BJ (cell line): Measurements from ENCODE around the gene COA5. TPM values are rescaled to one million over a fixed set of nuclear protein-coding genes. Genes with fewer than 3 reads are reported as not detected.

Experiments
- CTCF ChIA-PET: fragments of 350-600 bp; formaldehyde crosslinking; extraction: SDS; loops from one replicate; lab custom pipeline; 2021; ENCODE audit warnings: antibody characterized with exemption, inconsistent platforms; lab: Yijun Ruan, JAX
- POLR2A ChIA-PET: fragments of 300-600 bp; sonication (Branson Sonifier 250); formaldehyde crosslinking; extraction: SDS; loops from one replicate; lab custom pipeline; 2021; ENCODE audit warnings: antibody characterized with exemption; lab: Charles Lee
- DNase-seq: peaks from one replicate; pipeline ENCODE4 v3.0.0-alpha.2; 2011; ENCODE audit warnings: low read depth
- H3K27me3 ChIP-seq: 2 replicates; pipeline ENCODE4 v1.6.0; 2011; ENCODE audit warnings: low read length; ENCODE audit not compliant: control insufficient read depth, insufficient read depth
- H3K36me3 ChIP-seq: 2 replicates; pipeline ENCODE4 v1.5.1; 2011; ENCODE audit warnings: low read length; ENCODE audit not compliant: control insufficient read depth, insufficient read depth
- H3K4me3 ChIP-seq: 2 replicates; pipeline ENCODE4 v1.5.1; 2011; ENCODE audit warnings: low read depth, mild to moderate bottlenecking, control low read depth, low read length
- polyA plus RNA-seq: library from polyadenylated mRNA; depleted of rRNA; stranded (reverse); fragments of >200 nt; gene quantifications from 2 replicates; pipeline ENCODE4 v1.2.3, GENCODE V29; 2011; rRNA removed
- TF ChIP-seq, protein P1 (sequence below): IDR thresholded peaks from 2 replicates; pipeline ENCODE4 v1.5.1; 2011; ENCODE audit warnings: low read depth, mild to moderate bottlenecking, control low read depth, inconsistent platforms, low read length, moderate library complexity; ENCODE audit not compliant: insufficient read depth

COA5 gene
- polyA plus RNA-seq, 1 experiment: 23.0 TPM

DNA sequence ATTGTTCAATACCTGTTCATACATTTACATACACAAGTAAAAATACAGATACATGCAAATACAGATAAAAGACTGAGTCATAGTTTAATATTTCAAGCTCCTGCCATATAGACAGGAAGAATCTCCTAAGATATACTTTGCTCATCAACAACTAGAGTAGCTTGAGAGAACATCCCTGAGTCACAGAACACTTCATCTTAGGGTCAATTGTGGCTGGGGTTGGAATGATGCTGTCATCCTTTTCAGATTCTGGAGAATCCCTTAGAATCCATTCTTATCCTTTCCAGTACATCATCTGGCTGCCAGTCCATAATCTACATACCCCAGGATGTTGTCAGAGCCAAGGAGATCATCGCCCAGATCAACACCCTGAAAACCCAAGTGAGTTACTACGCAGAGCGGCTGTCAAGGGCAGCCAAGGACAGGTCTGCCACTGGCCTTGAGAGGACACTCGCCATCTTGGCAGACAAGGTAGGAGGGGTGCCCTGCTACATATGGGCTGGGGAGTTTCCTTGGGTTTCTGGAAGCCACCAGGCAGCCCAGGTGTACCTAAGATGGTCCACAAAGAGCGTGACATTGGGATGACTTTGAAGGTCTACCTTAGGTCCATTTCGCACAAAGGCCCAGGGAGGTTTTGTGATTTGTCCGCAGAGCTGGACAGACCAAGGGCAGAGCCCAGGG lies 55.7 kb downstream of the COA5 start:
- POLR2A ChIA-PET: no interaction called here
- DNase-seq: no peak
- CTCF ChIA-PET: no interaction called here
- TF ChIP-seq, protein P1, sequence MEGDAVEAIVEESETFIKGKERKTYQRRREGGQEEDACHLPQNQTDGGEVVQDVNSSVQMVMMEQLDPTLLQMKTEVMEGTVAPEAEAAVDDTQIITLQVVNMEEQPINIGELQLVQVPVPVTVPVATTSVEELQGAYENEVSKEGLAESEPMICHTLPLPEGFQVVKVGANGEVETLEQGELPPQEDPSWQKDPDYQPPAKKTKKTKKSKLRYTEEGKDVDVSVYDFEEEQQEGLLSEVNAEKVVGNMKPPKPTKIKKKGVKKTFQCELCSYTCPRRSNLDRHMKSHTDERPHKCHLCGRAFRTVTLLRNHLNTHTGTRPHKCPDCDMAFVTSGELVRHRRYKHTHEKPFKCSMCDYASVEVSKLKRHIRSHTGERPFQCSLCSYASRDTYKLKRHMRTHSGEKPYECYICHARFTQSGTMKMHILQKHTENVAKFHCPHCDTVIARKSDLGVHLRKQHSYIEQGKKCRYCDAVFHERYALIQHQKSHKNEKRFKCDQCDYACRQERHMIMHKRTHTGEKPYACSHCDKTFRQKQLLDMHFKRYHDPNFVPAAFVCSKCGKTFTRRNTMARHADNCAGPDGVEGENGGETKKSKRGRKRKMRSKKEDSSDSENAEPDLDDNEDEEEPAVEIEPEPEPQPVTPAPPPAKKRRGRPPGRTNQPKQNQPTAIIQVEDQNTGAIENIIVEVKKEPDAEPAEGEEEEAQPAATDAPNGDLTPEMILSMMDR: no peak
- Histone ChIP-seq H3K36me3 (peaks cover 11% of the 10 kb centered on the region), H3K4me3 (no peak overlapping the region), H3K27me3 (no peaks in the 10 kb centered on the region)

DNA sequence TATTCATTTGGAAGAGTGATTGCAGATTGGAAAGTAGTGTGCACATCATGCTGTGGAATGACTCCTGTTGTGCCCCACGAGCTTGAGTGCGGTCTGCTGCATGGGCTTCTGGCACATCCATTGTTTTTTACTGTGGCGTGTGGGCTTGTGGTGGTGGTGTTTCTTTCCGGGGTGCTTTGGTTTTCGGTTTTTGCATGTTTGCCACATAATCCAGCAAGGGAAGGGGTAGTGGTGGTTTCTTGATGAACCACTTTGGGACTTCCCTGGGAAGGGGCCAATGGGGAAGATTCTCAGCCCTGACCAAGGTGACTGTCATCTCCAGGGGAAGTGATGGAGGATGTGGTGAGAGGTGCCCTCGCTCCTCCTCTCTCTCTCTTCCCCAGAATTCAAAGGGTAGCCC lies 57.0 kb downstream of the COA5 start:
- H3K36me3 ChIP-seq: peaks cover 16% of the 10 kb centered on the region
- CTCF ChIA-PET: no interaction called here
- POLR2A ChIA-PET: no interaction called here
- DNase-seq: no peak
- H3K4me3 ChIP-seq: no peak overlapping the region
- TF ChIP-seq, protein P1: no peak
- no peaks in the 10 kb centered on the region for H3K27me3 ChIP-seq

DNA sequence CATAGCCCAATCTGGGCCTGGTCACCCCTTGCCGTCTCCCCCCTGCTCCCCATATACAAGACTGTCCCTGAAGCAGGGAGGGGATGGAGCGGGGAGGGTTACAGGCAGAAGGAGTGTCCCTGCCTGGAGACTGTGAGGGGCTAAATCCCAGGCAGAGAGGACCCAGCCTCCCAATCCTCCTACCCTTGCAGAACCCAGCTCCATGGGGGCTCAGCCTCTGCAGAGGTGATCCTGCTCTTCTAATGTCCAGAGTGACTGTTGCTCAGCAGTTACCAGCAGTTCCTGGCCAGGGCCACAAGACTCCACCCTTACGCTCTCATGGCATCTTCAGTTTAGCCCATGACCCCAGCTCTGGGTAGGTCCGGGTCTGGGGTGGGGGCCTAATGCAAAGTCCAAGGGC lies 58.1 kb downstream of the COA5 start:
- peaks cover 13% of the 10 kb centered on the region for H3K36me3 ChIP-seq
- CTCF ChIA-PET: interaction anchor here (0.6 kb wide), 1 partner anchor 1349 kb away, joined by 3 read pairs; no protein-coding TSS in a partner anchor
- POLR2A ChIA-PET: no interaction called here
- TF ChIP-seq, protein P1: no peak
- no peak for DNase-seq
- no peaks in the 10 kb centered on the region for H3K27me3 ChIP-seq
- H3K4me3 ChIP-seq: no peak overlapping the region

Other genes with a start within 250 kb of the COA5 start
- gene INPP4A, start 163.7 kb downstream of the COA5 start, polyA plus RNA-seq: 13.7 and 21.0 TPM in 2 replicates
- gene UNC50, start 77 bp upstream of the COA5 start, polyA plus RNA-seq: 18.3 and 43.9 TPM in 2 replicates
- gene MGAT4A, start 122.6 kb upstream of the COA5 start, polyA plus RNA-seq: 0.06 TPM in 1 of 2 replicates, not detected in the other